ENCODE results near the gene ZNF211.

The ZNF211 gene

GRCh38 chr19:57656346-57656745, 23.4 kb downstream of the ZNF211 start:
- no peak for DNase-seq (ENCODE audit: low read depth)

DNA sequence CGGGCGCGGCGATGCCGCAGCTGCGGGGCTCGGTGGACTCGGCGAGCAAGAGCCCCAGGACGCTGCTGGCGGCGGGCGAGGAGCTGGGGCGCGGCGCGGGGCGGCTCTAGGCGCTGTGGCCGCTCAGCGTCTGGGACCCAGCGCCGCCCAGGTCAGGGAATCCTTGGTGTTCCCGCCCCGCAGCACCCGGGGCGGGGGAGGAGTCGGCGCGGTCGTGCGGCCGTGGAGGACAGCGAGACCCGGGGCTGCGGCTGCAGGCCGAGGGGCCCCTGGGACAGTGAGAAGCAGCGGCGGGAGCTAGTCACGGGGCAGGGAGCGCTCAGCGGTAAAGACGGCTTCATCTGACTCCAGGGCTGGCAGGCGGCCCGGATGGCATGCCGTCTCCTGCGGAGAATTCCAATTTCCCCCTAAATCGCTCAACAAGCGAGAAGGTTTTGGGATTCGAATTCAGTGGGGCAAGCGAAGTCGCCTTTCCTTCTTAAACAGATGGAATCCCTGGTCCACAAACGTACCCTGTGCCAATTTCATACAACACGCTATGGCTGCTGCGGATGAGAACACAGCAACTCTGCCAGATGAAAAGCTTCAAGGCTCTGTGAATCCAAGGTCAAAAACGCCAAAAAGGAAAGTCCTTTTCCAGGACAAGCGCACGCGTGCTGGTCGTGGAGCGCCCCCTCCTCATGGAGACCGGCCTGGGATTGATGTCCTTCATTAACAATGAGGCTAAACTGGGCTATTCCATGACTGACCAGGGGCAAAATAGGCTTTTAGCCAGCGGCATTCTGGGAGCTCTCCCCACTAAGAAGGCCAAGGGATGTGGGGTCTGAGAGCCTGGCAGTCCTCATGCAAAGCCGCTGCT, 31.5 kb downstream of the ZNF211 start:
- DNase-seq (ENCODE audit: low read depth), result no peak

DNA sequence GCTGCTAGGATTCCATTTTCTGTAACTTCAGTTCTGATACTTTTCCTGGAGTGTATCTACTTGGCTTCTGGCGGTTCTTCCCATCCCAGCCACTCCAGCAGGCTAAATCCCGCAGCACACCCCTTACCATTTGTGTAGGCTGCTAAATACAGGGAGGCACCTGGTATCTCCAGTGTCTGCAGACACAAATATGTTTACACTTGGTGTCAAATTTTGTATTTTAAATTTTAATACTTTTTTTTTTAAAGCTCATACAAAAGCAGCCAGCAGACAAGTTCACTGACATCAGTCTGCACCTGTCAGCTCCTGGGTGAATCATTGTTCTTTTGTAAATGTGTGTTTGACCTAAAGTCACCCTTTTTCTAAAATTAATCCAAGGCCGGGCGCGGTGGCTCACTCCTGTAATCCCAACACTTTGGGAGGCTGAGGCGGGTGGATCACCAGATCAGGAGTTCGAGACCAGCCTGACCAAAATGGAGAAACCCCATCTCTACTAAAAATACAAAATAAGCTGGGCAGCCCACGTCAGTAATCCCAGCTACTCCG, 32.4 kb downstream of the ZNF211 start:
- no peak for DNase-seq (ENCODE audit: low read depth)

GRCh38 chr19:57667228-57667627, 34.3 kb downstream of the ZNF211 start:
- DNase-seq (ENCODE audit: low read depth), result no peak

- no peak for DNase-seq (ENCODE audit: low read depth)
Observed at GRCh38 chr19:57668635-57669034, 35.7 kb downstream of the ZNF211 start, which contains the start of gene ZSCAN4. Gene ZSCAN4, plus strand, starts transcription at chr19:57668935. Its CDS starts 7,211 bp downstream, at chr19:57676146.

DNA sequence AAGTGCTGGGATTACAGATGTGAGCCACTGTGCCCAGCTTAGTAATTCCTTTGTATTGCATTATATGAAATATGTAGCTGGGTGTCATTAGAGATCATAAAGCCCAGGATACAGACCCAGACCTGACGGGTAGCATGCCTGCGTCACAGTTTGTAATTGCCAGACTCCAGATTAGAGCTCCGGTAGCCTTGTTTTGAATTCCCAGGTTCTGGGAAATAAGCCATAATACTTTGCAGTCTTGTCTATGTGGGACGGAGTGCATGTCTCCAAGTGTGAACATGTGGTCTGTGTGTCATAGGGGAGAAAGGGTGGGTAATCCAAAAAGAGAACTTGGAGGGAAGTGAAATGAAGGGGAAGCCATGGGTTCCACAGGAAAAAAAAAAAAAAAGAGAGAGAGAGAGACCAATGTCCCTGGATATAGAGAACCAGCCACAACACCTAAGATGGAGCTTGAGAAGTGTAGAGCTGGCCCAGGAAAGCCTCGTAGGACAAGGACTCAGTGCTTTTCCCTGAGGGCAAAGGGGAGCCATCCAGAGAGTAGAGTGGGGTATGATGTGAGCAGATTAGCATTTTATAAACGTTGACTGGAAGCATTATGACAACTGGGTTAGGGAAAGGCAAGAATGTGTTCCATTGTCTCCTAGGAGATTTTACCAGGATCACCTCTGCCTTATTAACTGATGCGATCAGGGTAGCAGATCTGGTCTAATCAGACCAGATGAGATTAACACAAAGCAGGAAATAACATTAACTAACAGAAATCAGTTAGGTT, 38.3 kb downstream of the ZNF211 start:
- DNase-seq (ENCODE audit: low read depth), result no peak

DNA sequence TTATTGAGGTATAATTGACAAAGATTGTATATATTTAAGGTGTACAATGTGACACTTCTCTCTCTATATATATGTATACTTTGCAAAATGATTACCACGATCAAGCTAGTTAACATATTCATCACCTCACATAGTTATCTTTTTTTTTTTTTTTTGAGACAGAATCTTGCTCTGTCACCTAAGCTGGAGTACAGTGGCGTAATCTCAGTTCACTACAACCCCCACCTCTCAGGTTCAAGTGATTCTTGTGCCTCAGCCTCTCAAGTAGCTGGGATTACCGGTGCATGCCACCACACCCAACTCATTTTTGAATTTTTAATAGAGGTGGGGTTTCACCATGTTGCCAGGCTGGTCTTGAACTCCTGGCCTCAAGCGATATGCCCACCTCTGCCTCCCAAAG, 39.5 kb downstream of the ZNF211 start:
- DNase-seq (ENCODE audit: low read depth), result no peak

DNA sequence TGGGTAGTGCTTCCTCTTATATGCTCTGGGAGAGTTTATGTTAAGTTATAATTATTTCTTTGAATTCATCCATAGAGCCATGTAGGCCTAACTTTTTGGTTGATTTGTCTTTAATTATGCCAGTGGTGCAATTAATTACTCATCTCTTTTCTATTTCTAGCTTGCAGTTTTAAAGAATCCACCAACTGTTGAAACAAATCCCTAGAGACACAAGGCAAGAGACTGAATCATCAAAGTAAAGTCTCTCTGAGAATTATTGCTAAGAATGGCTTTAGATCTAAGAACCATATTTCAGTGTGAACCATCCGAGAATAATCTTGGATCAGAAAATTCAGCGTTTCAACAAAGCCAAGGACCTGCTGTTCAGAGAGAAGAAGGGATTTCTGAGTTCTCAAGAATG, 42.9 kb downstream of the ZNF211 start:
- DNase-seq (ENCODE audit: low read depth), result no peak

GRCh38 chr19:57682226-57682766, 49.3 kb downstream of the ZNF211 start:
- DNase-seq (ENCODE audit: low read depth), result no peak

GRCh38 chr19:57686727-57687126, 53.8 kb downstream of the ZNF211 start:
- DNase-seq (ENCODE audit: low read depth), result no peak

- DNase-seq (ENCODE audit: low read depth), result no peak
Observed at GRCh38 chr19:57687363-57688010, 54.5 kb downstream of the ZNF211 start.

DNA sequence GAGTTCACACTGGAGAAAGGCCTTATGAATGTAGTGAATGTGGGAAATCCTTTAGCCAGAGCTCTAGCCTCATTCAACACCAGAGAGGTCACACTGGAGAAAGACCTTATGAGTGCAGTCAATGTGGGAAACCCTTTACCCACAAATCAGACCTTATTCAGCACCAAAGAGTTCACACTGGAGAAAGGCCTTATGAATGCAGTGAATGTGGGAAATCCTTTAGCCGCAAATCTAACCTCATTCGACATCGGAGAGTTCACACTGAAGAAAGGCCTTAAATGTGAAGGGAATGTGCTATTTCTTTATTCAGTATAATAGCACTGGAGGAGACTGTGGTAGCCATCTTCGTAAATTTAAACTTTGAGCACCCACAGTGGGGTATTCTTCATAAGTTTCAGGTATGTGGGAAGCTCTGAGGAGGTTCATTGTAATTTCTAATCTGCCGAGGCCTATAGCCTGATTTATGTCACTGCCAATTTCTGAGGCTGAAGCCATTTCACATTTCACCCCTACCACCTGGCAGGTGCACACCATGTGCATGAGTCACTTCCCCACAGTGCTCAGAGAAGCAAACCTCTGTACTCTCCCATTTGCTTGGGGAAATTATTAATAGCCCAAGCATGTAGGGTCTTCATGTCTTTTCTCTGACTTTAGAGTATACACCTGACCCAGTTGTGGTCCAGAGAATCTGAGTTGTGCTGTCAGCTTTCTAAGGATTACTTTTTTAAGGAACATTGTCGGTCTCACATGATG, 55.2 kb downstream of the ZNF211 start:
- DNase-seq (ENCODE audit: low read depth), result no peak

- no peak for DNase-seq (ENCODE audit: low read depth)
Observed at GRCh38 chr19:57689750-57690149, 56.8 kb downstream of the ZNF211 start.

All from stimulated activated CD8-positive, alpha-beta memory T cell treated with anti-CD3 and anti-CD28 coated beads, Interleukin-15, amount 100 ng/mL, for 1 hour (primary cell).